HG03095 (cell line): ENCODE results near the gene TSC22D2.
"Not testable (repeated sequence)": the region's sequence is repeated elsewhere in the genome, so short reads cannot be mapped to it uniquely, and the experiment has no call there.

Experiments
- ATAC-seq: cut with Tn5 transposase; IDR thresholded peaks from one replicate; pipeline ENCODE4 v1.9.1; 2021; ENCODE audit warnings: moderate library complexity; ENCODE audit not compliant: unreplicated experiment

The TSC22D2 gene

DNA sequence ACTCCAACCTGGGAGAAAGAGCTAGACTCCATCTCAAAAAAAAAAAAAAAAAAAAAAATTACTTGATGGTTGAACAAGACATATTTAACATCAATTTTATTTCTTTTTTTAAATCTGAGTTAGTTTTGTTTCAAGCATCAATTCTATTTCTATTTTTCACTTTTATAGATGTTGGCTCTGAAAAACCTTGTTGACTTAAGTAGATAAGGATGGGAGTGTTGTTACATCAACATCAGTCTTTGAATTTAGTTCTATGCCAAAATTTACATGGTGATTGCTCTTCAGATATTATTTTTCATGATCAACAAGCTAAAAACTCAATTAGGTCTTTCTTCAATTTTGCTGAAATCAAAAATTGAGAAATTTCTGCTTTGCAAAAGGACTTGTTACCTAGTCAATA, 71.3 kb downstream of the TSC22D2 start:
- ATAC-seq = no peak

DNA sequence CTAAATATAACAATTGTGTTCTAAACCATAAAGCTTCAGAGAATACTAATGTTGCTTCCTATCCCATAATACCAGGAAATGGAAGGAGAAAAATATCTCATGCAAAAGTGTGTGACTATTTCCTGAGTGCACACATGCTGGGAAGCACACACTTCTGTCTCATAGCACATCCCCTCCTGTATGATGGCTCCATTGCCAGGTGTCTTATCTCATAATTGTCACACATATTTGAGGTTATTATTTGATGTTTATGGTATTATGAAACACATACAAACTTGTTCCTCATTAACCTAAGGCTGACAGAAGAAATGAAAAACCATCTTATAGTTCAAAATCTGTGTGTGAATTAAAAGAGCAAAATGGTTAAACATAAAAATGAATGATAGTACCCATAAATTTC, 72.8 kb downstream of the TSC22D2 start:
- ATAC-seq = no peak

DNA sequence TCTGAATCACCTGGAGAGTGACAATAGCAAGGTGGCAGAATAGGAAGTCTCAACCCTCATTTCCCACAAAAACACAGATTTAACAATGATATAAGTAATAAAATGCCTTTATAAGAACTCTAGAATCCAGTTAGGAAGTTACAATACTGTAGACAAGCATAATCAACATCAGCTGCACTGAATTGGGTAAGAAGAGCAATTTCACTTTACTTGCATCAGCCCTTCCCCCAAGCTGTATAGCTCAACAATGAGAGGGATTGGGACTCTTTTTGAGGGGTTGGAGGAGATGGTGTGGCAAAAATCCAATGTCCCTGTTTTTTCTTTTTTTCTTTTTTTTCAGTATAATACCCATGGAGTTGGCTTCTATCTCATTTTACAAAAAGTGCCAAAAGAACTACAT, 75.1 kb downstream of the TSC22D2 start:
- ATAC-seq = no peak

DNA sequence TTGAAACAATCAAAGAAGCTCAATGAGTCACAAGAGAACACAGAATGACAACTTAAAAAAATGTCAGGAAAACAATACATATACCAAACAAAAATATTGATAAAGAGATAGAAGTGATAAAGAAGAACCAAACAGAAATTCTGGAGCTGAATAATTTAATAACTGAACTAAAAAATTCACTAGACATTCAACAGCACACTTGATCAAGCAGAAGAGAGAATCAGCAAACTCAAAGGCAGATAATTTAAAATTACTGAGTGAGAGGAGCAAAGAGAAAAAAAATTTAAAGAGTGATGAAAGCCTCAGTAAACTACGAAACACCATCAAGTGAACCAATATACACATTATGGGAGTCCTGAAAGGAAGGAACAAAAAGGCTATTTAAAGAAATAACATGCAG, 76.3 kb downstream of the TSC22D2 start:
- no peak for ATAC-seq

DNA sequence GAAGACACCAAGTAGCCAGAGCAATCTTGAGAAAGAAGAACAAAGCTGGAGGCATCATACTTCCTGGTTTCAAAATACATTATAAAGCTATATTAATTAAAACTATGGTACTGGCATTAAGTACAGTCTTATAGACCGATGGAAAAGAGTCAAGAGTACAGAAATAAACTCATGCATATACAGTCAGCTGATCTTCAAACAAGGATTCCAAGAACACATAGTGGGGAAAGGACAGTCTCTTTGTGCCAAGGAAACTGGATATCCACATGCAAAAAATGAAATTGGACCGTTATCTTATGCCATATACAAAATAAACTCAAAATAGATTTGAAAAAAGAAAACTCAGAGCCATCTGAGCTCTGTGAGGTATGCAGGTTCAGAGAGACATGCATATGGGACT, 80.8 kb downstream of the TSC22D2 start:
- ATAC-seq = no peak

DNA sequence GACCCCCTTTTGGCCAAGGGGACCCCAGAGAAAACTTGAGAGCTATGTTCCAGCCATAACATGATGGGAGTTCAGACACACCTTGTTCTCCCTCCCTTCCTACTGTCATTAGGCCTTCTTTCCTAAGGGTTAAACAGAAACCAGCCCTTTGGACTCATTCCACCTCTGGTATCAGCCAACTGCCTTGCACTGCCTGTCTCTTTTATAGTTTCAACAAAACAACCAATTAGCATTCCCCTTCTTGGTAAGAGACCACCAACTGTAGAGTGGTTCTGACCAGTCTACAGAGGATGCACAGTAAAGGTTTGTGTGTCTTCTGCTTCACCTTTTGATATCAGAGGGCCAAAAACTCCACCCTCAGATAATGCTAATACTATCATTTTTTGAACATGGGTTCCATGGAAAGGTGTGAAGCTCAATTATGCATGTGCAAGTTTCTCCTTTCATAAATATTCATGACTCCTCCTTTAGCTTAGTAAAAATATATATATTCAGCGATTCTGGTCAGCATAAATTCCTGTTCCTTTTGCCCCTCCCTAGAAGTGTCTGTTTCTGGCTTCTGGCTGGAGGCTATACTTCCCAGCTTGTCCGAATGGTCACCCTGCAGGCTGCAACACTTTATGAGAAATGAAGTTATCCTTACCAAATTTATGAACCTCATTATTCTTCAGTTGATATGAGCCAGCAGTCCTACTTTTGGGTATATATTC, 82.3 kb downstream of the TSC22D2 start:
- no peak for ATAC-seq

DNA sequence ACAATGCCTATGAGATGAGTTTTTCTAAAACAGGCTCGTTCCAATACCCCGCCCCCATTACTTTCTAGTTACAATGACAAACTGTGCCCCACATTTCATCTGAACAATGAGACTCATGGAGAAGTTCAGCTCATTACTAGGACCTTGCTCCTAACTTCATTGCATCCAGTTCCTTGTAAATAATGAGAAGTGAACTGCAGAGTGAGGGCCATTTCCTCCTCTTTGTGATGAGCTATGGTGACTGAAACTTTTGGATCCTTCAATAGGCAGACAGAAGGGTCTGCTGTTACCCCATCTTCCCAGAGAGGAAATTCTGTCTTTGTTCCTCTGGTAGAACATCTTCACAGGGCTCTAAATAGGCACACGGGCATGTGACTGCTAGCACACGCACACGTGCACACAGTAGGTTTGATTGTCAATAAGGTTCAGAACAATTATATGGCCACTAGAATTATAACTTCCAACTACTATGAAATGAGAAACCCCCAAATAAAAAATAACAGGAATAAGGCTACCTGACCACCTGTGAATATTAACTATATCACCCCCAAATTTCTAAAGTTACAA, 86.4 kb downstream of the TSC22D2 start:
- ATAC-seq = no peak

DNA sequence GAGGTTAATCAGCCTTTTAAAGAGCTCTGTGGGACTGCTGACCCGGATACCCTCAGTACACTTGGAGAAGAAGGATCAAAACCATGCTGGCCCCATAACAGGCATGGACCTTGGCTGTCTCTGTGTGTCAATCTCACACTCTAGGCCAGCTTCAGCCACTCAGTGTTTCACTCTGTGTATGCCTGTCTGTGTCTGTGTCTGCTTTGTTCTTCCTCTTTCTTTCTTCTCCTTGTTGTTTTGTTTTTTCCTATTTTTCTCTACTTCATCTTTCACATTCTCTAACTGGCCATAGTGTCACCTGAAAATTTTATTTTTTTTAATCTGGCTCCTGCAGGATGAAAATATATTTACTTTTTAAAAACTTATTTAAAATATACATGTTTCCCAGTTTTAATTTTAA, 87.1 kb downstream of the TSC22D2 start:
- no peak for ATAC-seq

DNA sequence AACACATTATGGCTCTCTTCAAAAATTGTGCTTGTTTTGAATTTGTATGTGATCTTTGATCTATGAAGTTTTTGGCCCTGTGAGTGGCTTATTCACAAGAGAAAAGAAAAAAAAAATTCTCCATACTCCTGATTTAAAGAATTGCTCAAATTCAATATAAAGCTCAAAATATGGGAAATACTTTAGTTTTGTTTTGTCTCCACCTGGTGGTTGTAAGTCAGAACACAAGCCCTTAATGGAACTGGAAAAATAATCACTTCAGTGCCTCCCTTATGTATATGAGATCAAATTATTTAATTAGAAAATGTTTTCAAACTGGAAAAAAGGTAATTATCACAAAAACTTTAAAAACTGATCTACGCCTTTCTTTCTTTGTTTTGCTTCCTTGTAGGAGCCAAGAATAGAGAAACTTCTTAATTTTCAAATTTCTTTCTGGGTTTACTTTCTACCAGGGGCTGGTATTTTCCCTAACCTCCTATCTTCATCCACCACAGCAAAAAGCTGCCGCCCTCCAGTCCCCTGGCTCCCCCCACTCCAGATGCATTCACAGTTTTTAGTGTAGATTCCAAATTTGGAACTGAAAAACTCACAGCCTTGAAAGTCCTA, 87.6 kb downstream of the TSC22D2 start:
- ATAC-seq = no peak

DNA sequence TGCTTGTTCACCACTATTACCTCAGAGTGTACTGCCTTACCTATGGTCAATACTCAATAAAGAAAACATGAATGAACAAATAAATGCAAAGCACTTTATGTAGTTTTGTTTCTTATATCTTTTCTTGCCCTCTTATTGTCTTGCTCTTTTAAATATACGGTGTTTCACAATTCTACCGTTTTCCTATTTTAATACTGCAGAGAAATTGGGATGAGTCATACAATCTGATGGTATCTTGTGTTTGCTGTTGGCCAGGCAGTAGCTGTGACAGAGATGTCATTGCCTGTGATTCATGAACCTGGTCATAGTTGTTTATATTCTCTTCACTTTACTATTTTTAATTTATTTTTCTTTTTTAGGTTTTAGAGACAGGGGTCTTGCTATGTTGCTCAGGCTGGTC, 89.9 kb downstream of the TSC22D2 start:
- ATAC-seq = no peak

DNA sequence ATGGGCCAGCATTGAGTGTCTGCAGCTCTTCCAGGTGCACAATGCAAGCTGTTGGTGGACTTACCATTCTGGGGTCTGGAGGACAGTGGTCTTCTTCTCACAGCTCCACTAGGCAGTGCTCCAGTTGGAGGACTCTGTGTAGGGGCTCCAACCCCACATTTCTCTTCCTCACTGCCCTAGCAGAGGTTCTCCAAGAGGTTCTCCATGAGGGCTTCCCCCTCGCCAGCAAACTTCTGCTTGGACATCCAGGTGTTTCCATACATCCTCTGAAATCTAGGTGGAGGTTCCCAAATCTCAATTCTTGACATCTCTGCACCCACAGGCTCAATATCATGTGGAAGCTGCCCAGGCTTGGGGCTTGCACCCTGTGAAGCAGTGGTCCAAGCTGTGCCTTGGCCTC, 92.9 kb downstream of the TSC22D2 start:
- ATAC-seq = not testable (repeated sequence)

DNA sequence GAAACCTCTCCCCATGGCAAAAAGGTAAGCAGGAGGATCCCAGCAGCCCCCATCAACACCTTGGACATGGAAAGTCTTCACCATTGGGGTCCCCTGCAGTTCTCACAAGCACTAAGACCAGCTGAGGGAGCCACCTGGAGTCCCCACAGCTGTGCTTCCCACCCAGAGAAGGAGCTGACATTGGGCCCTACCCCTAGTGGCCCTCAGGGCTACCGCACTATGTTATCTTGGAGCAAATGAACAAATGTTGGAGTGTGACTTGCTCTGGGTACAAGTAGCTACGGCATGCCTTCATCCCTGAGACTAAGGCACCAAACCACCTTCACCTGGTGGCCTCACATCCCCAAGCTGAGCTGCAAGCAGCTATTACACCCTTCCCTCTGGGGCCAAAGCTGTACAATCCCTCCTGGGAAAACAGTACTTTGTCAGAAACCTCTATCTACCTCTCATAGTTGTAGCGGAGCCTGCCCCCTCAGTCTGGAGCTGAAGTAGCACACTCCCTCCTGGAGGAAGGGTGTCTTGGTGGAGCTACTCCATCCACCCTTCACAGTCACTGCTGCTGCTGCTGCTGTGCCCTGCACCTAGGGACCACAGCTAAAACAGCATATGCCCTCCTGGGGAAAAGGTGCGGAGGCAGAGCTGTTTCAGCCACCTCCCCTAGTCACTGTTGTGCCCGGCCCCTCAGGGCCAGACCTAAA, 95.5 kb downstream of the TSC22D2 start:
- ATAC-seq = no peak

DNA sequence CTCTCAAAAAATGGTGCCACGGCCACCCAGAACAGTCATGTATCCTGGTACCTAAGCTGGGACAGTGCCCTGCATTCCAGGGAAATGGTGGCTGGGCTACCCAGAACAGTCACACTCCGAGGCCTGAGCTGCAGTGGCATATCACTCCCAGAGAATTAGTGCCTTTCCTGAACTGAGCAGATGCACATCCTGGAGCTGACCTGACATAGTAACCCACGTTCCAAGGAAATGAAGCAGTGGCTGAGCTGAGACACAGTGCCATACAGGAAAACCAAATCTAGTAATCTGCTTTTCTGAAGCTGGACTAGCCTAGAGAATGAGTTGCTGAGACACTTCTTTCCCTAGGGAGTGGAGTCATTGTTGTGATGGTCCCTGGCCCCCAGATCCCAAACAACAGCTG, 96.4 kb downstream of the TSC22D2 start:
- no peak for ATAC-seq

DNA sequence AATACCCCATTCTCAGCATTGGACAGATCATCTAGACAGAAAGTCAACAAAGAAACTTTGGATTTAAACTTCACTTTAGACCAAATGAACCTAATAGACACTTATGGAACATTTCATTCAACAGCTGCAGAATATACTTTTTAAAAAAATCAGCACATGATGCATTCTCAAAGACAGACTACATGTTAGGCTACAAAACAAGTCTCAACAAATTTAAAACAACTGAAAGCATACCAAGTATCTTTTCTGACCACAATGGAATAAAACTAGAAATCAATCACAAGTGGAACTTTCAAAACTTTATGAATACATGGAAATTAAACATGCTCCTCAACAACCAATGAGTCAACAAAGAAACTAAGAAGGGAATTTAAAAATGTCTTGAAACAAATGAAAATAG, 100.3 kb downstream of the TSC22D2 start:
- ATAC-seq = no peak

DNA sequence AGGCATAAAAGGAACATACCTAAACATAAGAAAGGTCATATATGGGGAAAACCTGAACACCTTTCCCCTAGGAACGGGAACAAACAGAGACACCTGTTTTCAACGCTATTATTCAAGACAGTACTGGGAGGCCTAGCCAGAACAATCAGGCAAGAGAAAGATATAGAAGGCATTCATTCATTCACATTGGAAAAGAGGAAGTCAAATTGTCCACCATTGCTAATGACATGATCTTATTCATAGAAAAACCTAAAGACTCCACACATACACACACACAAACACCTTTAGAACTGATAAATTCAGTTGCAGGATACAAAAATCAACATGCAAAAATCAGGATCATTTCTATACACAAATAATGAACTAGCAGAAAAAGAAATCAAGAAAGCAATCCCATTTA, 101.7 kb downstream of the TSC22D2 start:
- no peak for ATAC-seq

DNA sequence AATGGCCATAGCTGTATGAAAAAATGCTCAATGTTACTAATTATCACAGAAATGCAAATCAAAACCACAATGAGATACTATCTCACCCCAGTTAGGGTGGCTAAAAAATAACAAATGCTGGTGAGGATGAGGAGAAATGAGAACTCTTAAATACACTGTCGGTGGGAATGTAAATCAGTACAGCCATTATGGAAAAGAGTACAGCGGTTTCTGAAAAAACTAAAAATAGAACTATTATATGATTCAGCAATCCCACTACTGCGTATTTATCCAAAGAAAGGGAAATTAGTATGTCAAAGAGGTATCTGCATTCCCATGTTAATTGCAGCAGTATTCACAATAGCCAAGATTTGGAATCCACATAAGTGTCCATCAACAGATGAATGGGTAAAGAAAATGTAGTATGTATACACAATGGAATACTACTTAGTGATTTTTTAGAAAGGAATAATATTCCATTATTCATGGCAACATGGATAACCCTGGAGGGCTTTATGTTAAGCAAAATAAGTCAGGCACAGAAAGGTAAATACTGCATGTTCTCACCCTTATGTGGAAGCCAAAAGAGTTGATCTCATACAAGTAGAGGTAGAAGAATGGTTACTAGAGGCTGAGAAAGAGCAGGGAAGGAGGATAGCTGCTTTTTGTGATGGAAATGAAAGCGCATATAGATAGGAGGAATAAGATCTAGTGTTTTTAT, 103.2 kb downstream of the TSC22D2 start:
- no peak for ATAC-seq

DNA sequence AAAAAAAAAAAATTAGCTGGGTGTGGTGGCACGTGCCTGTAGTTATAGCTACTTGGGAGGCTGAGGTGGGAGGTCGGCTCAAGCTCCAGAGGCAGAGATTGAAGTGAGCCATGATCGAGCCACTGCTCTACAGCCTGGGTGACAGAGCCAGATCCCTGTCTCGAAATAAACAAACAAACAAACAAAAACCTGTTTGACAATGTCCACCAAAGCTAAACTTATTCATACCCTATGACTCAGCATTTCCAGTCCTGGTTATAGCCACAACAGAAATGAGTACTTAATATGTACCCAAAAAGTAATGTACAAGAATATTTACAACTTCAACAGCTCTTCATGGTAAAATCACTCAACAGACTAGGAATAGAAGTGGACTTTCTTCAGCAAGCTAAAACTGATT, 107.1 kb downstream of the TSC22D2 start:
- ATAC-seq = no peak
